ENCODE data around the gene COL26A1. TPM values are rescaled to one million over a fixed set of nuclear protein-coding genes. Genes with fewer than 3 reads are reported as not detected.
"Not testable (repeated sequence)": the region's sequence is repeated elsewhere in the genome, so short reads cannot be mapped to it uniquely, and the experiment has no call there.

The COL26A1 gene
- total and polyA plus RNA-seq, 2 donors, result 0.41 to 3.0 TPM

- 94% methylated on average over 14 of the region's 14 CpGs for WGBS
Observed at GRCh38 chr7:101340379-101340778, 22.3 kb upstream of the COL26A1 start.

DNA sequence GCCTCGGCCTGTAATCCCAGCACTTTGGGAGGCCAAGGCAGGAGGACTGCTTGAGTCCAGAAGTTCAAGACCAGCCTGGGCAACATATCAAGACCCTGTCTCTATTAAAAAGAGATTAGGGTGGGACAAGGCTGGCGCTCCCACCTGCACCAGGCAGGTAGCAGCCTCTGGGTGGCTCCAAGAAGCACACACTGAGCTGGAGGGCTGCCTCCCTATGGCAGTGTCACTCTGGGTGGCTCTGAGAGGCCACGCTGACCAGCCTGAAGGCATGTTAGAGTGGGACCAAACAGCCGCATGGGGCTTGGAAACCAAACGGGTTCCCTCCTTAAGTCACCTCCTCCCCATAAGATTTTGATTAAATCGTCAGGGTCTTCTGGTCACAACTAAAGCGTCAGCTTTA lies 19.8 kb upstream of the COL26A1 start:
- 96% methylated on average over 7 of the region's 7 CpGs for WGBS
- DNase-seq (ENCODE audit: low read depth in 6 of 9, low spot score in 9 of 9), result no peak

More at GRCh38 chr7:101340379-101340778, 22.3 kb upstream of the COL26A1 start:
- Histone ChIP-seq H3K36me3 (ENCODE audit: control insufficient read depth in 2 of 2, insufficient read depth in 2 of 2, low read length in 1 of 2) (no peaks in the 10 kb centered on the region), H3K4me1 (ENCODE audit: control insufficient read depth in 2 of 2, insufficient read depth in 2 of 2, low read length in 2 of 2) (no peaks in the 10 kb centered on the region), H3K27me3 (ENCODE audit: control insufficient read depth in 2 of 2, insufficient read depth in 1 of 2, low read length in 1 of 2) (peaks cover 0 to 4% of the 10 kb centered on the region in 2 donors), H3K9me3 (ENCODE audit: control insufficient read depth in 2 of 2, insufficient read depth in 1 of 2, low read length in 1 of 2) (no peaks in the 10 kb centered on the region), H3K27ac (ENCODE audit: low read depth in 1 of 2, low read length in 1 of 2) (no peak overlapping the region), H3K4me3 (ENCODE audit: low read length in 2 of 2) (no peak overlapping the region)
- DNase-seq (ENCODE audit: low read depth in 6 of 9, low spot score in 9 of 9), result no peak

GRCh38 chr7:101347477-101347876 lies 15.2 kb upstream of the COL26A1 start:
- H3K4me1 ChIP-seq (ENCODE audit: control insufficient read depth in 2 of 2, insufficient read depth in 2 of 2, low read length in 2 of 2), result no peaks in the 10 kb centered on the region
- no peak for DNase-seq (ENCODE audit: low read depth in 6 of 9, low spot score in 9 of 9)
- H3K27ac ChIP-seq (ENCODE audit: low read depth in 1 of 2, low read length in 1 of 2), result no peak overlapping the region
- H3K36me3 ChIP-seq (ENCODE audit: control insufficient read depth in 2 of 2, insufficient read depth in 2 of 2, low read length in 1 of 2), result no peaks in the 10 kb centered on the region
- 98% methylated on average over 15 of the region's 15 CpGs for WGBS
- no peaks in the 10 kb centered on the region for H3K9me3 ChIP-seq (ENCODE audit: control insufficient read depth in 2 of 2, insufficient read depth in 1 of 2, low read length in 1 of 2)
- H3K4me3 ChIP-seq (ENCODE audit: low read length in 2 of 2), result no peak overlapping the region
- peaks cover 0 to 5% of the 10 kb centered on the region in 2 donors for H3K27me3 ChIP-seq (ENCODE audit: control insufficient read depth in 2 of 2, insufficient read depth in 1 of 2, low read length in 1 of 2)

More for the DNA sequence above, 19.8 kb upstream of the COL26A1 start:
- Histone ChIP-seq H3K27ac (ENCODE audit: low read depth in 1 of 2, low read length in 1 of 2) (no peak overlapping the region), H3K4me1 (ENCODE audit: control insufficient read depth in 2 of 2, insufficient read depth in 2 of 2, low read length in 2 of 2) (no peaks in the 10 kb centered on the region), H3K4me3 (ENCODE audit: low read length in 2 of 2) (no peak overlapping the region), H3K9me3 (ENCODE audit: control insufficient read depth in 2 of 2, insufficient read depth in 1 of 2, low read length in 1 of 2) (no peaks in the 10 kb centered on the region), H3K36me3 (ENCODE audit: control insufficient read depth in 2 of 2, insufficient read depth in 2 of 2, low read length in 1 of 2) (no peaks in the 10 kb centered on the region), H3K27me3 (ENCODE audit: control insufficient read depth in 2 of 2, insufficient read depth in 1 of 2, low read length in 1 of 2) (peaks cover 0 to 4% of the 10 kb centered on the region in 2 donors)

DNA sequence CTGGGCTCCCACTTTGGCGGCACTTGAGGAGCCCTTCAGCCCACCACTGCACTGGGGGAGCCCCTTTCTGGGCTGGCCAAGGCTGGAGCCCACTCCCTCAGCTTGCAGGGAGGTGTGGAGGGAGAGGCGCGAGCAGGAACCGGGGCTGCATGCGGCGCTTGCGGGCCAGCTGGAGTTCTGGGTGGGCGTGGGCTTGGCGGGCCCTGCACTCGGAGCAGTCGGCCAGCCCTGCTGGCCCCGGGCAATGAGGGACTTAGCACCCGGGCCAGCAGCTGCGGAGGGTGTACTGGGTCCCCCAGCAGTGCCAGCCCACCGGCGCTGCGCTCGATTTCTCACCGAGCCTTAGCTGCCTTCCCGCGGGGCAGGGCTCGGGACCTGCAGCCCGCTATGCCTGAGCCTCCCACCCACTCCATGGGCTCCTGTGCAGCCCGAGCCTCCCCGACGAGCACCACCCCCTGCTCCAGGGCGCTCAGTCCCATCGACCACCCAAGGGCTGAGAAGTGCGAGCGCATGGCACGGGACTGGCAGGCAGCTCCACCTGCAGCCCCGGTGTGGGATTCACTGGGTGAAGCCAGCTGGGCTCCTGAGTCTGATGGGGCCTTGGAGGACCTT lies 14.1 kb upstream of the COL26A1 start:
- not testable (repeated sequence) for H3K27ac ChIP-seq (ENCODE audit: low read depth in 1 of 2, low read length in 1 of 2); H3K9me3 ChIP-seq (ENCODE audit: control insufficient read depth in 2 of 2, insufficient read depth in 1 of 2, low read length in 1 of 2); H3K4me3 ChIP-seq (ENCODE audit: low read length in 2 of 2); H3K36me3 ChIP-seq (ENCODE audit: control insufficient read depth in 2 of 2, insufficient read depth in 2 of 2, low read length in 1 of 2); DNase-seq (ENCODE audit: low read depth in 6 of 9, low spot score in 9 of 9); H3K27me3 ChIP-seq (ENCODE audit: control insufficient read depth in 2 of 2, insufficient read depth in 1 of 2, low read length in 1 of 2); H3K4me1 ChIP-seq (ENCODE audit: control insufficient read depth in 2 of 2, insufficient read depth in 2 of 2, low read length in 2 of 2)
- WGBS, result 93% methylated on average over 25 of the region's 32 CpGs

- H3K27me3 ChIP-seq (ENCODE audit: control insufficient read depth in 2 of 2, insufficient read depth in 1 of 2, low read length in 1 of 2); H3K27ac ChIP-seq (ENCODE audit: low read depth in 1 of 2, low read length in 1 of 2); H3K4me3 ChIP-seq (ENCODE audit: low read length in 2 of 2); DNase-seq (ENCODE audit: low read depth in 6 of 9, low spot score in 9 of 9); H3K36me3 ChIP-seq (ENCODE audit: control insufficient read depth in 2 of 2, insufficient read depth in 2 of 2, low read length in 1 of 2); H3K9me3 ChIP-seq (ENCODE audit: control insufficient read depth in 2 of 2, insufficient read depth in 1 of 2, low read length in 1 of 2); H3K4me1 ChIP-seq (ENCODE audit: control insufficient read depth in 2 of 2, insufficient read depth in 2 of 2, low read length in 2 of 2): not testable (repeated sequence)
- 91% methylated on average over 12 of the region's 12 CpGs for WGBS
Observed at GRCh38 chr7:101349300-101349699, 13.4 kb upstream of the COL26A1 start.

GRCh38 chr7:101352920-101353308 lies 9.8 kb upstream of the COL26A1 start:
- no peak for DNase-seq (ENCODE audit: low read depth in 6 of 9, low spot score in 9 of 9)
- Histone ChIP-seq H3K9me3 (ENCODE audit: control insufficient read depth in 2 of 2, insufficient read depth in 1 of 2, low read length in 1 of 2) (no peaks in the 10 kb centered on the region), H3K36me3 (ENCODE audit: control insufficient read depth in 2 of 2, insufficient read depth in 2 of 2, low read length in 1 of 2) (no peaks in the 10 kb centered on the region), H3K4me1 (ENCODE audit: control insufficient read depth in 2 of 2, insufficient read depth in 2 of 2, low read length in 2 of 2) (no peaks in the 10 kb centered on the region), H3K27me3 (ENCODE audit: control insufficient read depth in 2 of 2, insufficient read depth in 1 of 2, low read length in 1 of 2) (peaks cover 0 to 19% of the 10 kb centered on the region in 2 donors), H3K4me3 (ENCODE audit: low read length in 2 of 2) (no peak overlapping the region), H3K27ac (ENCODE audit: low read depth in 1 of 2, low read length in 1 of 2) (no peak overlapping the region)
- 70% methylated on average over 2 of the region's 2 CpGs for WGBS

DNA sequence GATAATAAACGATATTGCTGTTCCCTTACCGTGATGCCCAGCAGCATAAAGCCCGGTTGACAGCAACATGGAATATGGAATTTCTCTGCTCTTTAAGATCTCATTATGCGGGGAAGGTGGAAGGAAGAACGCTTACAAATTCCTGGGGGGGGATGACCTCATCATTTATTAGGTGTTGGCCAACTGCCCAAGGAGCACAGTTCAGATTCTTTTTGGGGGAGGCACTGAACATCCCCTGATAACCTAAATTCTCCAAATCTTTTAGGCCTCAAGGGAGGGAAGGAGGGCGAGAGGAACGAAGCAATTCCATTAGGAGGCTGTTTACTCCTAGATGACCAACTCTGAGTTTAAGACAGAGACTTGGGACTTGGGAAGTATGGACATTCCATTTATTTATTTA lies 5.2 kb upstream of the COL26A1 start:
- WGBS, result 91% methylated on average over 7 of the region's 7 CpGs
- DNase-seq (ENCODE audit: low read depth in 6 of 9, low spot score in 9 of 9), result no peak
- Histone ChIP-seq H3K27ac (ENCODE audit: low read depth in 1 of 2, low read length in 1 of 2) (no peak overlapping the region), H3K27me3 (ENCODE audit: control insufficient read depth in 2 of 2, insufficient read depth in 1 of 2, low read length in 1 of 2) (peaks cover 11 to 34% of the 10 kb centered on the region in 2 donors), H3K4me1 (ENCODE audit: control insufficient read depth in 2 of 2, insufficient read depth in 2 of 2, low read length in 2 of 2) (no peaks in the 10 kb centered on the region), H3K9me3 (ENCODE audit: control insufficient read depth in 2 of 2, insufficient read depth in 1 of 2, low read length in 1 of 2) (no peaks in the 10 kb centered on the region), H3K4me3 (ENCODE audit: low read length in 2 of 2) (no peak overlapping the region), H3K36me3 (ENCODE audit: control insufficient read depth in 2 of 2, insufficient read depth in 2 of 2, low read length in 1 of 2) (no peaks in the 10 kb centered on the region)

GRCh38 chr7:101363196-101363733 lies 590 bp downstream of the COL26A1 start:
- Histone ChIP-seq H3K36me3 (ENCODE audit: control insufficient read depth in 2 of 2, insufficient read depth in 2 of 2, low read length in 1 of 2) (no peaks in the 10 kb centered on the region), H3K27me3 (ENCODE audit: control insufficient read depth in 2 of 2, insufficient read depth in 1 of 2, low read length in 1 of 2) (peaks cover 28 to 46% of the 10 kb centered on the region in 2 donors), H3K27ac (ENCODE audit: low read depth in 1 of 2, low read length in 1 of 2) (no peak overlapping the region), H3K9me3 (ENCODE audit: control insufficient read depth in 2 of 2, insufficient read depth in 1 of 2, low read length in 1 of 2) (no peaks in the 10 kb centered on the region), H3K4me1 (ENCODE audit: control insufficient read depth in 2 of 2, insufficient read depth in 2 of 2, low read length in 2 of 2) (peaks cover 0 to 4% of the 10 kb centered on the region in 2 donors), H3K4me3 (ENCODE audit: low read length in 2 of 2) (peak overlapping the region; percentile 32 to 36)
- DNase-seq (ENCODE audit: low read depth in 6 of 9, low spot score in 9 of 9), result no peak
- 3% methylated on average over 46 of the region's 46 CpGs for WGBS

GRCh38 chr7:101363734-101364374 lies 1.2 kb downstream of the COL26A1 start:
- H3K4me1 ChIP-seq (ENCODE audit: control insufficient read depth in 2 of 2, insufficient read depth in 2 of 2, low read length in 2 of 2), result peaks cover 0 to 4% of the 10 kb centered on the region in 2 donors
- DNase-seq (ENCODE audit: low read depth in 6 of 9, low spot score in 9 of 9), result peak in 8 of 9 donors; percentile 32 to 79 (median 62)
- peak overlapping the region; percentile 32 to 36 for H3K4me3 ChIP-seq (ENCODE audit: low read length in 2 of 2)
- H3K27me3 ChIP-seq (ENCODE audit: control insufficient read depth in 2 of 2, insufficient read depth in 1 of 2, low read length in 1 of 2), result peaks cover 28 to 46% of the 10 kb centered on the region in 2 donors
- no peaks in the 10 kb centered on the region for H3K36me3 ChIP-seq (ENCODE audit: control insufficient read depth in 2 of 2, insufficient read depth in 2 of 2, low read length in 1 of 2)
- H3K27ac ChIP-seq (ENCODE audit: low read depth in 1 of 2, low read length in 1 of 2), result no peak overlapping the region
- H3K9me3 ChIP-seq (ENCODE audit: control insufficient read depth in 2 of 2, insufficient read depth in 1 of 2, low read length in 1 of 2), result no peaks in the 10 kb centered on the region
- WGBS, result 3% methylated on average over 52 of the region's 52 CpGs

All from thymus (tissue), 11 donors.